HCT116 (cell line): ENCODE data around the gene LRRC15. TPM values are rescaled to one million over a fixed set of nuclear protein-coding genes. Genes with fewer than 3 reads are reported as not detected.

Source experiments
- ATAC-seq: fragments of 200-7000 bp; cut with Tn5 transposase; 2 replicates; pipeline ENCODE4 v1.9.1; 2020; ENCODE audit warnings: mild to moderate bottlenecking, moderate library complexity
- BruUV-seq: library from RNA; stranded (reverse); fragments of 400-500 nt; replicated peaks from 2 replicates; lab custom pipeline; 2021; lab: Mats Ljungman, UMichigan
- CTCF ChIA-PET: fragments of 300-600 bp; sonication (Branson Sonifier 250); formaldehyde crosslinking; loops from one replicate; lab custom pipeline; 2021; ENCODE audit warnings: antibody characterized with exemption; lab: Charles Lee
- POLR2A ChIA-PET: fragments of 300-600, 350-600 bp; sonication (Branson Sonifier 250); formaldehyde crosslinking; loops from one replicate; lab custom pipeline; 2021; ENCODE audit warnings: antibody characterized with exemption; lab: Charles Lee
- RAD21 ChIA-PET, 2 experiments: fragments of 300-600 bp; sonication (Branson Sonifier 250); formaldehyde crosslinking; loops; one replicate each; lab custom pipeline; 2023; ENCODE audit warnings: low total read pairs in 2 of 2; ENCODE audit not compliant: uncharacterized antibody in 2 of 2, unreplicated experiment in 2 of 2, low non-redundant PET in 1 of 2; lab: Charles Lee
- DNase-seq: peaks from one replicate; pipeline ENCODE4 v3.0.0-alpha.2; 2010; ENCODE audit warnings: low read depth, low spot score
- H2AFZ ChIP-seq: fragments of 200-600 bp; shearing (Covaris generic), sonication (generic); 2 replicates; pipeline ENCODE4 v1.6.1; 2017; ENCODE audit warnings: low read depth, mixed run types, mixed read lengths, antibody characterized with exemption, low read length; ENCODE audit not compliant: poor library complexity, severe bottlenecking
- H3K27ac ChIP-seq: 2 replicates; pipeline ENCODE4 v1.5.1; 2012; ENCODE audit warnings: low read depth, low read length
- H3K27me3 ChIP-seq: fragments of 200-600 bp; sonication (generic); 2 replicates; pipeline ENCODE4 v1.6.1; 2016; ENCODE audit warnings: mixed run types, low read length, mixed read lengths; ENCODE audit not compliant: insufficient read depth
- H3K36me3 ChIP-seq, 2 experiments: fragments of 200-500 bp in 1 of 2; fragments of 200-600 bp in 1 of 2; sonication (Bioruptor generic) in 1 of 2; sonication (generic) in 1 of 2; 2 replicates each; pipeline versions ENCODE4 v1.5.1 to v1.6.1; 2014 to 2016; ENCODE audit warnings: low read length in 2 of 2, inconsistent platforms in 1 of 2, mixed read lengths in 1 of 2, mixed run types in 1 of 2; ENCODE audit not compliant: insufficient read depth in 2 of 2, control insufficient read depth in 1 of 2
- H3K4me1 ChIP-seq, 2 experiments: fragments of 200-600 bp in 1 of 2; sonication (generic) in 1 of 2; 2 replicates each; pipeline versions ENCODE4 v1.5.1 to v1.6.1; 2012 to 2017; ENCODE audit warnings: low read length in 2 of 2, inconsistent platforms in 1 of 2, mild to moderate bottlenecking in 1 of 2, mixed read lengths in 1 of 2, mixed run types in 1 of 2, moderate library complexity in 1 of 2; ENCODE audit not compliant: insufficient read depth in 2 of 2, control insufficient read depth in 1 of 2
- H3K4me2 ChIP-seq: fragments of 200-600 bp; sonication (generic); 2 replicates; pipeline ENCODE4 v1.6.1; 2017; ENCODE audit warnings: mixed run types, low read length, mixed read lengths
- H3K4me3 ChIP-seq, 2 experiments: fragments of 200-600 bp in 1 of 2; sonication (generic) in 1 of 2; replicated peaks in 1 of 2; 2 replicates each; pipeline ENCODE4 v1.5.1; 2011 to 2016; ENCODE audit warnings: low read length in 2 of 2, control low read depth in 1 of 2, low read depth in 1 of 2, mild to moderate bottlenecking in 1 of 2, mixed read lengths in 1 of 2, mixed run types in 1 of 2
- H3K79me2 ChIP-seq: fragments of 200-600 bp; sonication (generic); 2 replicates; pipeline ENCODE4 v1.6.1; 2017; ENCODE audit warnings: mild to moderate bottlenecking, mixed run types, low read length, moderate library complexity, mixed read lengths; ENCODE audit not compliant: insufficient read depth
- H3K9ac ChIP-seq: fragments of 200-600 bp; sonication (generic); 2 replicates; pipeline ENCODE4 v1.6.1; 2016; ENCODE audit warnings: low read length, mixed read lengths
- H3K9me2 ChIP-seq: fragments of 200-600 bp; sonication (generic), shearing (Covaris generic); 2 replicates; pipeline ENCODE4 v1.6.1; 2017; ENCODE audit warnings: mixed run types, mild to moderate bottlenecking, moderate library complexity; ENCODE audit not compliant: insufficient read depth
- H3K9me3 ChIP-seq, 2 experiments: fragments of 200-500 bp in 1 of 2; fragments of 200-600 bp in 1 of 2; sonication (Bioruptor generic) in 1 of 2; sonication (generic) in 1 of 2; 2 replicates each; pipeline ENCODE4 v1.6.1; 2014 to 2017; ENCODE audit warnings: low read length in 2 of 2, mixed read lengths in 2 of 2, inconsistent platforms in 1 of 2, low read depth in 1 of 2, mild to moderate bottlenecking in 1 of 2, mixed run types in 1 of 2, moderate library complexity in 1 of 2; ENCODE audit not compliant: control insufficient read depth in 1 of 2, insufficient read depth in 1 of 2
- H4K20me1 ChIP-seq: fragments of 200-600 bp; sonication (generic), shearing (Covaris generic); 2 replicates; pipeline ENCODE4 v1.6.1; 2017; ENCODE audit warnings: mixed run types, mild to moderate bottlenecking, moderate library complexity; ENCODE audit not compliant: insufficient read depth
- CBX3 ChIP-seq: IDR thresholded peaks from 2 replicates; pipeline ENCODE4 v1.6.1; 2012; ENCODE audit warnings: low read depth
- CEBPB ChIP-seq: IDR thresholded peaks from 2 replicates; pipeline ENCODE4 v1.6.1; 2012; ENCODE audit warnings: low read depth
- EGR1 ChIP-seq: IDR thresholded peaks from 2 replicates; pipeline ENCODE4 v1.6.1; 2012; ENCODE audit warnings: low read depth
- ELF1 ChIP-seq: IDR thresholded peaks from 2 replicates; pipeline ENCODE4 v1.6.1; 2012; ENCODE audit warnings: low read depth, borderline replicate concordance
- EZH2 ChIP-seq: fragments of 200-600 bp; sonication (generic); IDR thresholded peaks from 2 replicates; pipeline ENCODE4 v1.6.1; 2017; ENCODE audit warnings: antibody characterized with exemption, mixed run types
- JUND ChIP-seq: IDR thresholded peaks from 2 replicates; pipeline ENCODE4 v1.6.1; 2012
- POLR2A ChIP-seq: IDR thresholded peaks from 2 replicates; pipeline ENCODE4 v1.7.0; 2011; ENCODE audit warnings: borderline replicate concordance; ENCODE audit not compliant: insufficient read depth, insufficient read length; ENCODE audit errors: extremely low read depth
- POLR2AphosphoS5 ChIP-seq: IDR thresholded peaks from 2 replicates; pipeline ENCODE4 v1.6.1; 2011; ENCODE audit warnings: mild to moderate bottlenecking, low read depth, low read length, moderate library complexity
- RAD21 ChIP-seq: IDR thresholded peaks from 2 replicates; pipeline ENCODE4 v1.6.1; 2012; ENCODE audit warnings: low read depth, mild to moderate bottlenecking
- SIN3A ChIP-seq: IDR thresholded peaks from 2 replicates; pipeline ENCODE4 v1.6.1; 2012; ENCODE audit warnings: low read depth
- SP1 ChIP-seq: IDR thresholded peaks from 2 replicates; pipeline ENCODE4 v1.6.1; 2012; ENCODE audit warnings: low read depth
- SRF ChIP-seq: IDR thresholded peaks from 2 replicates; pipeline ENCODE4 v1.6.1; 2012; ENCODE audit warnings: low read depth
- YY1 ChIP-seq: IDR thresholded peaks from 2 replicates; pipeline ENCODE4 v1.6.1; 2011; ENCODE audit warnings: low read length, low read depth, moderate library complexity, mild to moderate bottlenecking; ENCODE audit not compliant: insufficient replicate concordance; ENCODE audit errors: extremely low read depth
- ZFX ChIP-seq: fragments of 450-650 bp; IDR thresholded peaks from 2 replicates; pipeline ENCODE4 v1.6.1; 2017
- intact Hi-C: fragments of 100-400 bp; cut with micrococcal nuclease; formaldehyde crosslinking; loops from 2 replicates; pipeline ENCODE4 v1.10.0; 2022
- total RNA-seq: library from RNA; stranded (reverse); gene quantifications from one replicate; pipeline ENCODE4 v1.2.1, GENCODE V29; 2021; ENCODE audit not compliant: unreplicated experiment
- TF ChIP-seq, protein P1 (sequence below): IDR thresholded peaks from 2 replicates; pipeline ENCODE4 v1.6.1; 2011; ENCODE audit warnings: mild to moderate bottlenecking, low read length, moderate library complexity; ENCODE audit not compliant: insufficient replicate concordance; ENCODE audit errors: extremely low read depth
- TF ChIP-seq, protein P2 (sequence below): IDR thresholded peaks from 2 replicates; pipeline ENCODE4 v1.6.1; 2012
- TF ChIP-seq, protein P3 (sequence below), 3 experiments: fragments of 200-600 bp in 1 of 3; sonication (generic) in 1 of 3; IDR thresholded peaks in 2 of 3; conservative IDR thresholded peaks in 1 of 3; 2 replicates each; pipeline ENCODE4 v1.5.1; 2012 to 2017; ENCODE audit warnings: low read depth in 2 of 3, low read length in 2 of 3, antibody characterized with exemption in 1 of 3, borderline replicate concordance in 1 of 3, control low read depth in 1 of 3, mild to moderate bottlenecking in 1 of 3, mixed read lengths in 1 of 3, mixed run types in 1 of 3, moderate library complexity in 1 of 3; ENCODE audit not compliant: insufficient read depth in 1 of 3
- TF ChIP-seq, protein P4 (sequence below): IDR thresholded peaks from 2 replicates; pipeline ENCODE4 v1.6.1; 2012

LRRC15 gene
- total RNA-seq, 1 experiment from 2014 or later = not detected

DNA sequence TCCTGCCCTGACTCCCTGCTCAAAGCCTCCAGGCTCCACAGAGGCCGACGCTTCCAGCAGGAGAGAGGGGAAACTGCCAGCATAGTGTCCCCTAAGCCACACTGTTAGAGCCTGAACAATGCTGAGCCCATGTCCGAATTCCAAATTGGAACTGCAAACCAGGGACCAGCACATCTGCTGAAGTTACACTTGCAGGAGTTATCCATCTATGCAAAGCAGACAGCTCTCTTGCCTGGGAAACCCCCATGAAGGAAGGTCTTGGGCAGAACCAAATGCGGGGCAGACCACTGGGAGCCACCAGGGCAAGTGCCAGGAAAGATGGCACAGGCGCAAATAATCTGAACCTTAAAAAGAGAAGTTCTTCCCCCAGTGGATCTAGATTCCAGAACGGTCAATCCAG lies 625 bp downstream of the LRRC15 start:
- ATAC-seq = no peak
- POLR2A ChIA-PET = no interaction called here
- H3K27ac ChIP-seq = no peak overlapping the region

More for the DNA sequence above, 625 bp downstream of the LRRC15 start:
- ChIA-PET CTCF (no interaction called here), RAD21 (no interaction called here)
- Histone ChIP-seq H3K79me2 (no peaks in the 10 kb centered on the region), H3K36me3 (no peaks in the 10 kb centered on the region), H4K20me1 (no peaks in the 10 kb centered on the region), H3K4me1 (peaks cover 0 to 8% of the 10 kb centered on the region in 2 experiments; a peak in 1 of 4 replicates), H3K9me3 (no peaks in the 10 kb centered on the region), H3K4me3 (no peak overlapping the region), H2AFZ (no peak overlapping the region), H3K27me3 (peaks cover 4% of the 10 kb centered on the region; the same call in 1 of the 2 replicates), H3K9ac (no peak overlapping the region), H3K9me2 (no peaks in the 10 kb centered on the region), H3K4me2 (no peak overlapping the region)
- TF ChIP-seq SRF = no peak
- TF ChIP-seq ZFX = no peak
- no peak for TF ChIP-seq YY1
- TF ChIP-seq, protein P1, sequence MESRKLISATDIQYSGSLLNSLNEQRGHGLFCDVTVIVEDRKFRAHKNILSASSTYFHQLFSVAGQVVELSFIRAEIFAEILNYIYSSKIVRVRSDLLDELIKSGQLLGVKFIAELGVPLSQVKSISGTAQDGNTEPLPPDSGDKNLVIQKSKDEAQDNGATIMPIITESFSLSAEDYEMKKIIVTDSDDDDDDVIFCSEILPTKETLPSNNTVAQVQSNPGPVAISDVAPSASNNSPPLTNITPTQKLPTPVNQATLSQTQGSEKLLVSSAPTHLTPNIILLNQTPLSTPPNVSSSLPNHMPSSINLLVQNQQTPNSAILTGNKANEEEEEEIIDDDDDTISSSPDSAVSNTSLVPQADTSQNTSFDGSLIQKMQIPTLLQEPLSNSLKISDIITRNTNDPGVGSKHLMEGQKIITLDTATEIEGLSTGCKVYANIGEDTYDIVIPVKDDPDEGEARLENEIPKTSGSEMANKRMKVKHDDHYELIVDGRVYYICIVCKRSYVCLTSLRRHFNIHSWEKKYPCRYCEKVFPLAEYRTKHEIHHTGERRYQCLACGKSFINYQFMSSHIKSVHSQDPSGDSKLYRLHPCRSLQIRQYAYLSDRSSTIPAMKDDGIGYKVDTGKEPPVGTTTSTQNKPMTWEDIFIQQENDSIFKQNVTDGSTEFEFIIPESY = no peak
- TF ChIP-seq, protein P2, sequence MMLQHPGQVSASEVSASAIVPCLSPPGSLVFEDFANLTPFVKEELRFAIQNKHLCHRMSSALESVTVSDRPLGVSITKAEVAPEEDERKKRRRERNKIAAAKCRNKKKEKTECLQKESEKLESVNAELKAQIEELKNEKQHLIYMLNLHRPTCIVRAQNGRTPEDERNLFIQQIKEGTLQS = no peak
- TF ChIP-seq ELF1 = no peak
- TF ChIP-seq SP1 = no peak
- TF ChIP-seq, protein P3, sequence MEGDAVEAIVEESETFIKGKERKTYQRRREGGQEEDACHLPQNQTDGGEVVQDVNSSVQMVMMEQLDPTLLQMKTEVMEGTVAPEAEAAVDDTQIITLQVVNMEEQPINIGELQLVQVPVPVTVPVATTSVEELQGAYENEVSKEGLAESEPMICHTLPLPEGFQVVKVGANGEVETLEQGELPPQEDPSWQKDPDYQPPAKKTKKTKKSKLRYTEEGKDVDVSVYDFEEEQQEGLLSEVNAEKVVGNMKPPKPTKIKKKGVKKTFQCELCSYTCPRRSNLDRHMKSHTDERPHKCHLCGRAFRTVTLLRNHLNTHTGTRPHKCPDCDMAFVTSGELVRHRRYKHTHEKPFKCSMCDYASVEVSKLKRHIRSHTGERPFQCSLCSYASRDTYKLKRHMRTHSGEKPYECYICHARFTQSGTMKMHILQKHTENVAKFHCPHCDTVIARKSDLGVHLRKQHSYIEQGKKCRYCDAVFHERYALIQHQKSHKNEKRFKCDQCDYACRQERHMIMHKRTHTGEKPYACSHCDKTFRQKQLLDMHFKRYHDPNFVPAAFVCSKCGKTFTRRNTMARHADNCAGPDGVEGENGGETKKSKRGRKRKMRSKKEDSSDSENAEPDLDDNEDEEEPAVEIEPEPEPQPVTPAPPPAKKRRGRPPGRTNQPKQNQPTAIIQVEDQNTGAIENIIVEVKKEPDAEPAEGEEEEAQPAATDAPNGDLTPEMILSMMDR (IDR thresholded peaks at IDR 0.05 in 2 of 3, conservative IDR thresholded peaks at IDR 0.05 in 1 of 3; ENCODE audit: borderline replicate concordance in 1 of 3, insufficient read depth in 1 of 3, low read depth in 2 of 3, low read length in 2 of 3) = no peak
- no peak for TF ChIP-seq RAD21
- no peak for TF ChIP-seq JUND
- TF ChIP-seq SIN3A = no peak
- no peak for TF ChIP-seq CBX3
- TF ChIP-seq EGR1 = no peak
- TF ChIP-seq EZH2 = no peak
- no peak for TF ChIP-seq CEBPB
- no peak for TF ChIP-seq POLR2A
- TF ChIP-seq, protein P4, sequence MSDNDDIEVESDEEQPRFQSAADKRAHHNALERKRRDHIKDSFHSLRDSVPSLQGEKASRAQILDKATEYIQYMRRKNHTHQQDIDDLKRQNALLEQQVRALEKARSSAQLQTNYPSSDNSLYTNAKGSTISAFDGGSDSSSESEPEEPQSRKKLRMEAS = no peak
- no peak for TF ChIP-seq POLR2AphosphoS5
- no peak for DNase-seq
- intact Hi-C loops = no loop called here
- no TSS peak for BruUV-seq
